PC-9 (cell line): ENCODE results near the gene FAM89B. TPM values are rescaled to one million over a fixed set of nuclear protein-coding genes. Genes with fewer than 3 reads are reported as not detected.

ENCODE experiments used
- BruUV-seq: library from RNA; stranded (reverse); fragments of 400-500 nt; replicated peaks from 2 replicates; lab custom pipeline; 2021; lab: Mats Ljungman, UMichigan
- CTCF ChIA-PET: fragments of 300-600 bp; sonication (Branson Sonifier 250); formaldehyde crosslinking; loops from one replicate; lab custom pipeline; 2022; ENCODE audit warnings: antibody characterized with exemption; lab: Charles Lee
- POLR2A ChIA-PET: fragments of 300-600 bp; sonication (Branson Sonifier 250); formaldehyde crosslinking; loops from one replicate; lab custom pipeline; 2022; ENCODE audit warnings: antibody characterized with exemption; ENCODE audit not compliant: unreplicated experiment; lab: Charles Lee
- DNase-seq, 2 experiments: peaks; one replicate each; pipeline versions ENCODE4 v3.0.0 to v3.0.0-alpha.2; 2015 to 2022; ENCODE audit warnings: mixed read lengths in 1 of 2
- H2AFZ ChIP-seq: fragments of 200-600 bp; sonication (generic); 2 replicates; pipeline ENCODE4 v1.8.1; 2017; ENCODE audit warnings: antibody characterized with exemption
- H3F3A ChIP-seq: fragments of 200-600 bp; sonication (generic); 2 replicates; pipeline ENCODE4 v1.8.1; 2017; ENCODE audit warnings: antibody characterized with exemption, mild to moderate bottlenecking, low read depth; ENCODE audit not compliant: insufficient read depth
- H3K27ac ChIP-seq: fragments of 200-600 bp; sonication (generic); 2 replicates; pipeline ENCODE4 v1.6.1; 2016; ENCODE audit warnings: mixed run types
- H3K27me3 ChIP-seq: fragments of 200-600 bp; sonication (generic); 2 replicates; pipeline ENCODE4 v1.6.1; 2016; ENCODE audit warnings: low read depth, mixed run types; ENCODE audit not compliant: insufficient read depth
- H3K36me3 ChIP-seq: fragments of 200-600 bp; sonication (generic); 2 replicates; pipeline ENCODE4 v1.6.1; 2016; ENCODE audit warnings: low read depth, mixed run types
- H3K4me1 ChIP-seq: fragments of 200-600 bp; sonication (generic); replicated peaks from 2 replicates; pipeline ENCODE4 v1.6.1; 2016; ENCODE audit warnings: mixed run types; ENCODE audit not compliant: insufficient read depth
- H3K4me2 ChIP-seq: fragments of 200-600 bp; sonication (generic); 2 replicates; pipeline ENCODE4 v1.6.1; 2017; ENCODE audit warnings: mixed run types
- H3K4me3 ChIP-seq: fragments of 200-600 bp; sonication (generic); 2 replicates; pipeline ENCODE4 v1.6.1; 2016; ENCODE audit warnings: mixed run types
- H3K79me2 ChIP-seq: fragments of 200-600 bp; sonication (generic); 2 replicates; pipeline ENCODE4 v1.6.1; 2017; ENCODE audit warnings: low read depth, mixed run types
- H3K9me2 ChIP-seq: fragments of 200-600 bp; sonication (generic); 2 replicates; pipeline ENCODE4 v1.8.1; 2017; ENCODE audit warnings: mild to moderate bottlenecking; ENCODE audit not compliant: insufficient read depth
- H3K9me3 ChIP-seq: fragments of 200-600 bp; sonication (generic); 2 replicates; pipeline ENCODE4 v1.8.1; 2016; ENCODE audit warnings: low read depth; ENCODE audit not compliant: insufficient read depth
- H4K20me1 ChIP-seq: fragments of 200-600 bp; sonication (generic); 2 replicates; pipeline ENCODE4 v1.8.1; 2017; ENCODE audit not compliant: insufficient read depth
- EZH2 ChIP-seq: fragments of 200-600 bp; sonication (generic); IDR thresholded peaks from 2 replicates; pipeline ENCODE4 v1.8.0; 2017; ENCODE audit warnings: antibody characterized with exemption, low read depth
- intact Hi-C: fragments of 100-400 bp; cut with micrococcal nuclease; formaldehyde crosslinking; loops from one replicate; pipeline ENCODE4 v1.10.0; 2022; ENCODE audit not compliant: unreplicated experiment
- total RNA-seq: library from RNA; stranded (reverse); gene quantifications from 2 replicates; pipeline ENCODE4 v1.2.3, GENCODE V29; 2021
- TF ChIP-seq, protein P1 (sequence below): fragments of 200-600 bp; sonication (generic); conservative IDR thresholded peaks from 2 replicates; pipeline ENCODE4 v1.6.1; 2017; ENCODE audit warnings: mixed run types, antibody characterized with exemption, mild to moderate bottlenecking, moderate library complexity

FAM89B gene
- total RNA-seq, 1 experiment from 2014 or later, result 53.3 TPM

DNA sequence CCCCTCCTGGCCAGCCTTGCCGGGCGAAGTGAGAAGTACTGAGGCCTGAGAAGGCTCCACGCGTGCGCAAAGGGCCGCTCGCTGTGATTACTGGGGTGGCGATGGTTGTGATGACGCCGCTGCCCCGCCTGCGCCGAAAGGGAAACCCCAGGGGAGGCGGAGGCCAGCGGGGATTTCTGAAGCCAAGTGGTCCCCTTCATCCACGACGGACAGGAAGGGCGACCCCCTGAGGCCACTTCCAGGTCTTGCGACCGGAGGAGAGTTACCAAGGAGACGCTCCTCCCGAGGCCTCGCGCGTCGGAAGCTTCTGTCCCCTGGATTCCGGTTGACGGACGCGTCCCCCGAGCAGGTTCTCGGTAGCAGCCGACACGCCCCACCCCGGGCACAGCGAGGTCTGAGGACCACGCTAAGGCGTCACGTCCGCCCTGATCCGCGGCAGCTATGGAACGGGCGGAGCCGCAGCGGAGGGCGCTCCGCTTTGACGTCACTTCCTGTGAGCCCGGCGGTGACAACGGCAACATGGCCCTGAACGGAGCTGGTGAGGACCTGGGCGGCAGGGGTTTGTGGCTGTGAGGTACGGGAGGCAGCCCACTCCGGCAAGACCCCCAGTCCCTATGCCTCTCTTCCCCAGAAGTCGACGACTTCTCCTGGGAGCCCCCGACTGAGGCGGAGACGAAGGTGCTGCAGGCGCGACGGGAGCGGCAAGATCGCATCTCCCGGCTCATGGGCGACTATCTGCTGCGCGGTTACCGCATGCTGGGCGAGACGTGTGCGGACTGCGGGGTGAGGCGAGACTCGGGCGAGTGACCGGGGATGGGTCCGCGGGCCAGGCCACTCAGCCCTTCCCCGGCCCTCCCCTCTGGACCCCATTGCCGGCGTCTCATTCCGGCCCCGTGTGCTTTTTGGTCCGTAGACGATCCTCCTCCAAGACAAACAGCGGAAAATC is 2.1 kb upstream of the FAM89B start, which contains the start of gene ZNRD2:
Gene ZNRD2, plus strand, starts transcription at position 505 of the 946 bp plus-strand sequence. Its CDS starts 15 bp downstream, at position 520.
- TSS peak; percentile 31 for BruUV-seq
- intact Hi-C loops, result loop anchor here (1.0 to 5.0 kb wide), 12 partner anchors 10 to 482 kb away; partner anchors contain the start of genes CST6, KAT5, NEAT1 and PCNX3

DNA sequence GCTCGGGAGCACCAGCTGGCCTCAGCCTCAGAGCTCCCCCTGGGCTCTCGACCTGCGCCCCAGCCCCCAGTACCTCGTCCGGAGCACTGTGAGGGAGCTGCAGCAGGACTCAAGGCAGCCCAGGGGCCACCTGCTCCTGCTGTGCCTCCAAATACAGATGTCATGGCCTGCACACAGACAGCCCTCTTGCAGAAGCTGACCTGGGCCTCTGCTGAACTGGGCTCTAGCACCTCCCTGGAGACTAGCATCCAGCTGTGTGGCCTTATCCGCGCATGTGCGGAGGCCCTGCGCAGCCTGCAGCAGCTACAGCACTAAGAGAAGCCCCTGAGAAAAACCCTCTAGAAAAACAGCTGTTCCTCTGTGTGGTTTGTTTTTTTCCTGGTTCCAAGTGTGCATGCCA is 918 bp upstream of the FAM89B start:
- BruUV-seq, result no TSS peak
- no peaks in the 10 kb centered on the region for H3K9me2 ChIP-seq
- TF ChIP-seq EZH2, result no peak
- TF ChIP-seq, protein P1, sequence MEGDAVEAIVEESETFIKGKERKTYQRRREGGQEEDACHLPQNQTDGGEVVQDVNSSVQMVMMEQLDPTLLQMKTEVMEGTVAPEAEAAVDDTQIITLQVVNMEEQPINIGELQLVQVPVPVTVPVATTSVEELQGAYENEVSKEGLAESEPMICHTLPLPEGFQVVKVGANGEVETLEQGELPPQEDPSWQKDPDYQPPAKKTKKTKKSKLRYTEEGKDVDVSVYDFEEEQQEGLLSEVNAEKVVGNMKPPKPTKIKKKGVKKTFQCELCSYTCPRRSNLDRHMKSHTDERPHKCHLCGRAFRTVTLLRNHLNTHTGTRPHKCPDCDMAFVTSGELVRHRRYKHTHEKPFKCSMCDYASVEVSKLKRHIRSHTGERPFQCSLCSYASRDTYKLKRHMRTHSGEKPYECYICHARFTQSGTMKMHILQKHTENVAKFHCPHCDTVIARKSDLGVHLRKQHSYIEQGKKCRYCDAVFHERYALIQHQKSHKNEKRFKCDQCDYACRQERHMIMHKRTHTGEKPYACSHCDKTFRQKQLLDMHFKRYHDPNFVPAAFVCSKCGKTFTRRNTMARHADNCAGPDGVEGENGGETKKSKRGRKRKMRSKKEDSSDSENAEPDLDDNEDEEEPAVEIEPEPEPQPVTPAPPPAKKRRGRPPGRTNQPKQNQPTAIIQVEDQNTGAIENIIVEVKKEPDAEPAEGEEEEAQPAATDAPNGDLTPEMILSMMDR, result no peak
- H3K4me1 ChIP-seq, result peaks cover 51% of the 10 kb centered on the region
- H3K9me3 ChIP-seq, result no peaks in the 10 kb centered on the region
- H3K36me3 ChIP-seq, result peaks cover 5% of the 10 kb centered on the region; the same call in 1 of the 2 replicates
- peak overlapping the region; percentile 73; the same call in 1 of the 2 replicates for H3K4me3 ChIP-seq
- peaks cover 58% of the 10 kb centered on the region for H3K79me2 ChIP-seq
- H3K4me2 ChIP-seq, result peak overlapping the region; percentile 96
- peaks cover 70% of the 10 kb centered on the region for H3F3A ChIP-seq
- CTCF ChIA-PET, result interaction anchor here (2.0 to 3.4 kb wide), 2 partner anchors 12 to 30 kb away, joined by 8 to 25 read pairs; no protein-coding TSS in a partner anchor
- H4K20me1 ChIP-seq, result no peaks in the 10 kb centered on the region
- POLR2A ChIA-PET, result interaction anchor here (0.5 to 0.7 kb wide), 5 partner anchors 19 to 363 kb away, joined by 3 to 7 read pairs (median 4); no protein-coding TSS in a partner anchor
- no peaks in the 10 kb centered on the region for H3K27me3 ChIP-seq
- no peak overlapping the region for H3K27ac ChIP-seq
- intact Hi-C loops, result loop anchor here (2.0 to 5.0 kb wide), 7 partner anchors 44 to 481 kb away; partner anchors contain the start of genes CST6, KAT5, NEAT1 and SCYL1
- H2AFZ ChIP-seq, result no peak overlapping the region
- no peak for DNase-seq

More for the DNA sequence above, 2.1 kb upstream of the FAM89B start, which contains the start of gene ZNRD2:
- peak within 1 kb of the TSS; percentile 68 for H3K27ac ChIP-seq
- peak within 1 kb of the TSS; percentile 96 for H3K4me2 ChIP-seq
- peaks cover 54% of the 10 kb centered on the region for H3K4me1 ChIP-seq
- peaks cover 73% of the 10 kb centered on the region for H3F3A ChIP-seq
- H3K4me3 ChIP-seq, result peak within 1 kb of the TSS; percentile 73
- H2AFZ ChIP-seq, result peak within 1 kb of the TSS; percentile 95
- peaks cover 60% of the 10 kb centered on the region for H3K79me2 ChIP-seq
- no peaks in the 10 kb centered on the region for H4K20me1 ChIP-seq
- TF ChIP-seq EZH2, result no peak
- TF ChIP-seq, protein P1, result peak; percentile 57
- POLR2A ChIA-PET, result interaction anchor here (0.5 to 1.2 kb wide), 13 partner anchors 11 to 1161 kb away, joined by 3 to 13 read pairs (median 4); partner anchors contain the start of genes EFEMP2, LTBP3 and SIPA1
- no peaks in the 10 kb centered on the region for H3K9me3 ChIP-seq
- peak; percentile 98 to 99 for DNase-seq
- no peaks in the 10 kb centered on the region for H3K27me3 ChIP-seq
- CTCF ChIA-PET, result interaction anchor here (0.7 to 3.4 kb wide), 4 partner anchors 11 to 29 kb away, joined by 3 to 25 read pairs (median 6); no protein-coding TSS in a partner anchor
- no peaks in the 10 kb centered on the region for H3K9me2 ChIP-seq
- peaks cover 5% of the 10 kb centered on the region; the same call in 1 of the 2 replicates for H3K36me3 ChIP-seq

DNA sequence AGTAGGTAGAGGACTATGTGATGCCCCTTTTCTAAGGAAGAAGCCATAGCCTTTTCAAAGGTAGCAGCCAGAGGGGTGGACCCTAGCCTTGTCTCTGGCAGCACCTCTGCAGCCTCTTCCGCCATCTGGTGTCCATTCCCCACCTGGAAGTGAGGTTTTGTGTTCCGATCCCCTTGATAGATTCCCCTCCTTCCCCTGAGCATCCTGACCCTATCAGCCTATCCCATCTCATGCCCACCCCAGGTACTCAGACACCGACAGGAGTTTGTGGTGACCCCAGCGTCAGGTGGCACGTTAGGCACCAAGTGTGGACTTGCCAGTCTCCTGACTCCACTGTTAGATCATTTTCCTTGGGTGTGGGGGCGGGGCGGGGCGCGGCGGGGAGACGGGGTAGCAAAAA is 398 bp upstream of the FAM89B start:
- Histone ChIP-seq H3K9me3 (no peaks in the 10 kb centered on the region), H3K9me2 (no peaks in the 10 kb centered on the region), H3K4me1 (peaks cover 55% of the 10 kb centered on the region), H4K20me1 (no peaks in the 10 kb centered on the region), H3K36me3 (peaks cover 5% of the 10 kb centered on the region; the same call in 1 of the 2 replicates), H3F3A (peaks cover 70% of the 10 kb centered on the region), H3K79me2 (peaks cover 58% of the 10 kb centered on the region), H3K4me3 (peak overlapping the region; percentile 73), H3K4me2 (peak overlapping the region; percentile 96), H3K27ac (no peak overlapping the region), H2AFZ (no peak overlapping the region), H3K27me3 (no peaks in the 10 kb centered on the region)
- no TSS peak for BruUV-seq
- POLR2A ChIA-PET, result interaction anchor here (0.5 to 1.5 kb wide), 9 partner anchors 19 to 364 kb away, joined by 3 to 47 read pairs (median 4); no protein-coding TSS in a partner anchor
- CTCF ChIA-PET, result interaction anchor here (0.6 to 3.4 kb wide), 10 partner anchors 11 to 413 kb away, joined by 3 to 30 read pairs (median 10); partner anchors contain the start of gene PCNX3
- intact Hi-C loops, result loop anchor here (2.0 to 5.0 kb wide), 7 partner anchors 45 to 480 kb away; partner anchors contain the start of genes CST6, KAT5, NEAT1 and SCYL1
- DNase-seq, result peak; percentile 56 to 75
- TF ChIP-seq EZH2, result no peak
- TF ChIP-seq, protein P1, result peak; percentile 70
